Sigmoid colon (tissue), 7 donors: Measurements from ENCODE around the gene NPAP1. TPM values are rescaled to one million over a fixed set of nuclear protein-coding genes. Genes with fewer than 3 reads are reported as not detected.
"Not testable (repeated sequence)": the region's sequence is repeated elsewhere in the genome, so short reads cannot be mapped to it uniquely, and the experiment has no call there.

Experiments used
- DNase-seq: peaks from one replicate; pipeline ENCODE4 v3.0.0-alpha.2; 2019
- H3K27ac ChIP-seq, 4 donors: fragments of 200-600 bp; sonication (generic); one replicate each; pipeline ENCODE4 v1.5.1; 2016 to 2019; ENCODE audit warnings: mild to moderate bottlenecking in 1 of 4
- H3K27me3 ChIP-seq, 3 donors: fragments of 200-600 bp; sonication (generic); one replicate each; pipeline ENCODE4 v1.5.1; 2019; ENCODE audit warnings: mild to moderate bottlenecking in 1 of 3
- H3K36me3 ChIP-seq, 4 donors: fragments of 200-600 bp; sonication (generic); one replicate each; pipeline ENCODE4 v1.5.1; 2016 to 2019
- H3K4me1 ChIP-seq, 4 donors: fragments of 200-600 bp; sonication (generic); one replicate each; pipeline ENCODE4 v1.5.1; 2017 to 2019
- H3K4me3 ChIP-seq, 4 donors: fragments of 200-600 bp; sonication (generic); one replicate each; pipeline ENCODE4 v1.5.1; 2017 to 2019; ENCODE audit warnings: mild to moderate bottlenecking in 2 of 4, moderate library complexity in 1 of 4
- H3K9me3 ChIP-seq, 4 donors: fragments of 200-600 bp in 3 of 4; sonication (generic) in 3 of 4; one replicate each; pipeline versions ENCODE4 v1.5.1 to v1.6.1; 2013 to 2019
- CTCF ChIP-seq, 4 experiments: fragments of 450-650 bp in 3 of 4; fragments of 200-600 bp in 1 of 4; IDR thresholded peaks; one replicate each; pipeline ENCODE4 v1.5.1; 2016 to 2019; ENCODE audit warnings: antibody characterized with exemption in 4 of 4, mild to moderate bottlenecking in 3 of 4, moderate library complexity in 2 of 4
- EP300 ChIP-seq, 4 donors: sonication (generic); formaldehyde crosslinking; IDR thresholded peaks; one replicate each; pipeline ENCODE4 v1.6.1; 2017; ENCODE audit warnings: antibody characterized with exemption in 4 of 4
- POLR2A ChIP-seq, 2 donors: fragments of 450-650 bp; IDR thresholded peaks; one replicate each; pipeline ENCODE4 v1.6.1; 2016; ENCODE audit warnings: antibody characterized with exemption in 2 of 2, mild to moderate bottlenecking in 2 of 2, moderate library complexity in 2 of 2
- POLR2AphosphoS5 ChIP-seq, 4 donors: sonication (generic); formaldehyde crosslinking; IDR thresholded peaks; one replicate each; pipeline ENCODE4 v1.6.1; 2017; ENCODE audit warnings: antibody characterized with exemption in 4 of 4
- WGBS, 2 donors: extraction: QIAGEN DNeasy Blood & Tissue Kit; methylation state at CpG; one replicate each; pipeline ENCODE4 v1.1.7; 2013; 5-methylcytosine and 5-hydroxymethylcytosine counted together
- intact Hi-C: fragments of 100-400 bp; cut with DNase I; formaldehyde crosslinking; loops from one replicate; pipeline ENCODE4 v1.15.1; 2023
- polyA plus RNA-seq, 3 donors: library from polyadenylated mRNA; stranded (reverse); fragments of 200-250 nt; gene quantifications; one replicate each; pipeline ENCODE4 v1.2.3, GENCODE V29; 2013
- total RNA-seq, 4 donors: library from RNA; depleted of rRNA; stranded (reverse); fragments of >200 nt; gene quantifications; one replicate each; pipeline ENCODE4 v1.1.0, GENCODE V29; 2016
- donor health status: healthy with polysubstance abuse.
- donor health status: Bipolar disorder and iron deficiency.
- donor health status: healthy.

NPAP1 gene
- total RNA-seq (under 1 TPM in 2 of 4 donors, not detected in 2; 0.28 to 0.41 TPM), polyA plus RNA-seq (under 1 TPM in 2 of 3 donors, not detected in 1; under 0.01 to 0.03 TPM)

GRCh38 chr15:24675332-24676144 lies at the start of gene NPAP1:
Gene NPAP1, plus strand, starts transcription at chr15:24675775. Its CDS starts 93 bp downstream, at chr15:24675868.
- WGBS, 2 donors, result 92 to 95% methylated on average over 62 of the region's 62 CpGs
- TF ChIP-seq POLR2AphosphoS5 (IDR thresholded peaks at IDR 0.05) (no peak), CTCF (IDR thresholded peaks at IDR 0.05) (no peak), EP300 (IDR thresholded peaks at IDR 0.05) (no peak), POLR2A (IDR thresholded peaks at IDR 0.05) (no peak)
- H3K4me3 ChIP-seq, result no peak within 1 kb of the TSS
- no peak within 1 kb of the TSS for H3K27ac ChIP-seq
- DNase-seq, result no peak
- H3K27me3 ChIP-seq, result no peaks in the 10 kb centered on the region
- no peaks in the 10 kb centered on the region for H3K36me3 ChIP-seq
- peaks cover 0 to 5% (median 0%) of the 10 kb centered on the region in 4 donors for H3K9me3 ChIP-seq
- no peaks in the 10 kb centered on the region for H3K4me1 ChIP-seq
- intact Hi-C loops, result no loop called here

GRCh38 chr15:24627443-24627842 lies 48.1 kb upstream of the NPAP1 start:
- Histone ChIP-seq H3K4me1 (no peaks in the 10 kb centered on the region), H3K36me3 (no peaks in the 10 kb centered on the region), H3K9me3 (peaks cover 0 to 11% (median 0%) of the 10 kb centered on the region in 4 donors), H3K27ac (no peak overlapping the region), H3K4me3 (no peak overlapping the region), H3K27me3 (no peaks in the 10 kb centered on the region)
- TF ChIP-seq CTCF (IDR thresholded peaks at IDR 0.05), result no peak
- no peak for TF ChIP-seq POLR2A (IDR thresholded peaks at IDR 0.05)
- no peak for TF ChIP-seq EP300 (IDR thresholded peaks at IDR 0.05)
- TF ChIP-seq POLR2AphosphoS5 (IDR thresholded peaks at IDR 0.05), result no peak
- intact Hi-C loops, result no loop called here
- no peak for DNase-seq
- 52 to 58% methylated on average over 3 of the region's 3 CpGs for WGBS, 2 donors

- Histone ChIP-seq H3K27me3 (no peaks in the 10 kb centered on the region), H3K4me3 (no peak overlapping the region), H3K4me1 (no peaks in the 10 kb centered on the region), H3K27ac (no peak overlapping the region), H3K36me3 (no peaks in the 10 kb centered on the region), H3K9me3 (peaks cover 0 to 15% (median 2%) of the 10 kb centered on the region in 4 donors)
- intact Hi-C loops, result no loop called here
- 89 to 91% methylated on average over 4 of the region's 4 CpGs for WGBS, 2 donors
- TF ChIP-seq POLR2AphosphoS5 (IDR thresholded peaks at IDR 0.05) (no peak), EP300 (IDR thresholded peaks at IDR 0.05) (no peak), CTCF (IDR thresholded peaks at IDR 0.05) (no peak), POLR2A (IDR thresholded peaks at IDR 0.05) (no peak)
- no peak for DNase-seq
These were observed 42.5 kb upstream of the NPAP1 start for GRCh38 chr15:24633082-24633481.

GRCh38 chr15:24639412-24639811 lies 36.2 kb upstream of the NPAP1 start:
- H3K27me3 ChIP-seq, H3K9me3 ChIP-seq, intact Hi-C loops, H3K4me3 ChIP-seq, H3K36me3 ChIP-seq, H3K27ac ChIP-seq, DNase-seq, H3K4me1 ChIP-seq: not testable (repeated sequence)
- WGBS, 2 donors, result 83 to 86% methylated on average over 11 of the region's 11 CpGs

- Histone ChIP-seq H3K9me3 (no peaks in the 10 kb centered on the region), H3K27ac (no peak overlapping the region), H3K36me3 (no peaks in the 10 kb centered on the region), H3K27me3 (no peaks in the 10 kb centered on the region), H3K4me1 (no peaks in the 10 kb centered on the region), H3K4me3 (no peak overlapping the region)
- WGBS, 2 donors, result 60 to 75% methylated on average over 3 of the region's 3 CpGs
- no peak for TF ChIP-seq EP300 (IDR thresholded peaks at IDR 0.05)
- TF ChIP-seq CTCF (IDR thresholded peaks at IDR 0.05), result no peak
- no peak for TF ChIP-seq POLR2AphosphoS5 (IDR thresholded peaks at IDR 0.05)
- no peak for TF ChIP-seq POLR2A (IDR thresholded peaks at IDR 0.05)
- DNase-seq, result no peak
- intact Hi-C loops, result no loop called here
These were observed 29.9 kb upstream of the NPAP1 start for GRCh38 chr15:24645627-24646026.
